Muscle layer of duodenum (tissue), 2 donors: ENCODE results near the gene EYA2.
"Not testable (repeated sequence)": the region's sequence is repeated elsewhere in the genome, so short reads cannot be mapped to it uniquely, and the experiment has no call there.

ENCODE experiments used
- H3K27ac ChIP-seq: one replicate; pipeline ENCODE4 v1.7.0; 2013; ENCODE audit warnings: mild to moderate bottlenecking, low read length
- H3K27me3 ChIP-seq: one replicate; pipeline ENCODE4 v1.7.0; 2013; ENCODE audit warnings: low read depth, mild to moderate bottlenecking, control low read depth, low read length
- H3K36me3 ChIP-seq, 2 donors: one replicate each; pipeline ENCODE4 v1.7.0; 2013; ENCODE audit warnings: low read length in 2 of 2, control low read depth in 1 of 2, mild to moderate bottlenecking in 1 of 2; ENCODE audit not compliant: insufficient read depth in 2 of 2, control insufficient read depth in 1 of 2
- H3K4me1 ChIP-seq, 2 donors: one replicate each; pipeline ENCODE4 v1.7.0; 2013; ENCODE audit warnings: low read length in 2 of 2, mild to moderate bottlenecking in 2 of 2, control low read depth in 1 of 2, moderate library complexity in 1 of 2; ENCODE audit not compliant: insufficient read depth in 2 of 2, control insufficient read depth in 1 of 2
- H3K4me3 ChIP-seq, 2 donors: one replicate each; pipeline ENCODE4 v1.7.0; 2013; ENCODE audit warnings: low read length in 2 of 2, low read depth in 1 of 2, mild to moderate bottlenecking in 1 of 2
- H3K9me3 ChIP-seq, 2 donors: one replicate each; pipeline ENCODE4 v1.7.0; 2013; ENCODE audit warnings: low read length in 2 of 2, control low read depth in 1 of 2, mild to moderate bottlenecking in 1 of 2; ENCODE audit not compliant: control insufficient read depth in 1 of 2
- donor health status: healthy.

Gene EYA2

GRCh38 chr20:47205577-47206123 lies 311.0 kb downstream of the EYA2 start:
- no peaks in the 10 kb centered on the region for H3K27me3 ChIP-seq
- peaks cover 12 to 19% of the 10 kb centered on the region in 2 donors for H3K36me3 ChIP-seq
- H3K4me1 ChIP-seq = no peaks in the 10 kb centered on the region

GRCh38 chr20:47206552-47206951 lies 311.9 kb downstream of the EYA2 start:
- not testable (repeated sequence) for H3K27ac ChIP-seq, H3K27me3 ChIP-seq, H3K9me3 ChIP-seq, H3K4me3 ChIP-seq, H3K4me1 ChIP-seq
- peaks cover 21 to 28% of the 10 kb centered on the region in 2 donors for H3K36me3 ChIP-seq

More at GRCh38 chr20:47205577-47206123, 311.0 kb downstream of the EYA2 start:
- H3K4me3 ChIP-seq = no peak overlapping the region
- H3K9me3 ChIP-seq = no peaks in the 10 kb centered on the region
- no peak overlapping the region for H3K27ac ChIP-seq

- H3K27ac ChIP-seq = no peak overlapping the region
- no peak overlapping the region for H3K4me3 ChIP-seq
- H3K27me3 ChIP-seq = no peaks in the 10 kb centered on the region
- H3K36me3 ChIP-seq = peaks cover 24 to 34% of the 10 kb centered on the region in 2 donors
- no peaks in the 10 kb centered on the region for H3K4me1 ChIP-seq
- H3K9me3 ChIP-seq = no peaks in the 10 kb centered on the region
These were observed 312.5 kb downstream of the EYA2 start for GRCh38 chr20:47206962-47207641.

GRCh38 chr20:47208534-47209174 lies 314.0 kb downstream of the EYA2 start:
- Histone ChIP-seq H3K4me3 (no peak overlapping the region), H3K4me1 (no peaks in the 10 kb centered on the region), H3K36me3 (peaks cover 30 to 43% of the 10 kb centered on the region in 2 donors), H3K27ac (no peak overlapping the region), H3K27me3 (no peaks in the 10 kb centered on the region), H3K9me3 (no peaks in the 10 kb centered on the region)

GRCh38 chr20:47209982-47210381 lies 315.3 kb downstream of the EYA2 start:
- H3K4me1 ChIP-seq = no peaks in the 10 kb centered on the region
- no peak overlapping the region for H3K27ac ChIP-seq
- H3K4me3 ChIP-seq = no peak overlapping the region
- H3K9me3 ChIP-seq = no peaks in the 10 kb centered on the region
- H3K27me3 ChIP-seq = no peaks in the 10 kb centered on the region
- peaks cover 42 to 55% of the 10 kb centered on the region in 2 donors for H3K36me3 ChIP-seq

- no peaks in the 10 kb centered on the region for H3K4me1 ChIP-seq
- no peak overlapping the region for H3K27ac ChIP-seq
- no peaks in the 10 kb centered on the region for H3K9me3 ChIP-seq
- no peak overlapping the region for H3K4me3 ChIP-seq
- H3K27me3 ChIP-seq = no peaks in the 10 kb centered on the region
- peaks cover 42 to 55% of the 10 kb centered on the region in 2 donors for H3K36me3 ChIP-seq
These were observed 315.8 kb downstream of the EYA2 start for GRCh38 chr20:47210470-47210869.

GRCh38 chr20:47211036-47211435 lies 316.4 kb downstream of the EYA2 start:
- Histone ChIP-seq H3K27ac (no peak overlapping the region), H3K4me3 (no peak overlapping the region), H3K4me1 (no peaks in the 10 kb centered on the region), H3K27me3 (no peaks in the 10 kb centered on the region), H3K9me3 (no peaks in the 10 kb centered on the region), H3K36me3 (peaks cover 47 to 55% of the 10 kb centered on the region in 2 donors)

GRCh38 chr20:47212606-47213207 lies 318.1 kb downstream of the EYA2 start:
- no peak overlapping the region for H3K4me3 ChIP-seq
- H3K27me3 ChIP-seq = no peaks in the 10 kb centered on the region
- no peaks in the 10 kb centered on the region for H3K4me1 ChIP-seq
- H3K36me3 ChIP-seq = peaks cover 51 to 61% of the 10 kb centered on the region in 2 donors
- H3K27ac ChIP-seq = no peak overlapping the region
- no peaks in the 10 kb centered on the region for H3K9me3 ChIP-seq

- Histone ChIP-seq H3K4me1 (no peaks in the 10 kb centered on the region), H3K27ac (no peak overlapping the region), H3K36me3 (peaks cover 59% of the 10 kb centered on the region in 2 donors)
These were observed 319.3 kb downstream of the EYA2 start for GRCh38 chr20:47213966-47214365.

GRCh38 chr20:47215653-47216397 lies 321.2 kb downstream of the EYA2 start:
- Histone ChIP-seq H3K36me3 (peaks cover 46 to 58% of the 10 kb centered on the region in 2 donors), H3K9me3 (no peaks in the 10 kb centered on the region)

More at GRCh38 chr20:47213966-47214365, 319.3 kb downstream of the EYA2 start:
- H3K9me3 ChIP-seq = no peaks in the 10 kb centered on the region
- H3K27me3 ChIP-seq = no peaks in the 10 kb centered on the region
- no peak overlapping the region for H3K4me3 ChIP-seq

More at GRCh38 chr20:47215653-47216397, 321.2 kb downstream of the EYA2 start:
- Histone ChIP-seq H3K4me1 (no peaks in the 10 kb centered on the region), H3K4me3 (no peak overlapping the region), H3K27ac (no peak overlapping the region), H3K27me3 (no peaks in the 10 kb centered on the region)
